Fibroblast of villous mesenchyme (primary cell): Measurements from ENCODE around the gene CABLES1. TPM values are rescaled to one million over a fixed set of nuclear protein-coding genes. Genes with fewer than 3 reads are reported as not detected.
A peak's percentile ranks its signal among the peaks of the same experiment; 100 is the strongest.

ENCODE experiments used
- DNase-seq: peaks from one replicate; pipeline ENCODE4 v3.0.0-alpha.2; 2010; ENCODE audit warnings: low read depth
- H3K4me3 ChIP-seq: 2 replicates; pipeline ENCODE4 v1.5.1; 2011; ENCODE audit warnings: low read depth, mild to moderate bottlenecking, low read length
- CTCF ChIP-seq: IDR thresholded peaks from 2 replicates; pipeline ENCODE4 v1.5.1; 2012; ENCODE audit warnings: low read depth, mild to moderate bottlenecking, low read length; ENCODE audit not compliant: insufficient read depth
- total RNA-seq: library from RNA; depleted of rRNA; stranded (reverse); fragments of >200 nt; gene quantifications from 2 replicates; pipeline ENCODE4 v1.2.3, GENCODE V29; 2012

Gene CABLES1
- total RNA-seq, 1 donor: 0.43 TPM

- no peak overlapping the region for H3K4me3 ChIP-seq
- no peak for TF ChIP-seq CTCF
- no peak for DNase-seq
Observed at GRCh38 chr18:23193742-23194141, 58.5 kb downstream of the CABLES1 start.

GRCh38 chr18:23194155-23194996 lies 59.1 kb downstream of the CABLES1 start:
- TF ChIP-seq CTCF: no peak
- no peak overlapping the region for H3K4me3 ChIP-seq
- DNase-seq: peak; percentile 47

- no peak for TF ChIP-seq CTCF
- no peak overlapping the region for H3K4me3 ChIP-seq
- no peak for DNase-seq
Observed at GRCh38 chr18:23194997-23195957, 60.0 kb downstream of the CABLES1 start.

GRCh38 chr18:23196119-23197007 lies 61.1 kb downstream of the CABLES1 start:
- TF ChIP-seq CTCF: no peak
- DNase-seq: no peak
- H3K4me3 ChIP-seq: no peak overlapping the region

- no peak for DNase-seq
- H3K4me3 ChIP-seq: no peak overlapping the region
- no peak for TF ChIP-seq CTCF
Observed at GRCh38 chr18:23198217-23198845, 63.0 kb downstream of the CABLES1 start.

GRCh38 chr18:23200756-23201155 lies 65.5 kb downstream of the CABLES1 start:
- no peak for DNase-seq
- H3K4me3 ChIP-seq: no peak overlapping the region
- TF ChIP-seq CTCF: no peak
